ENCODE results near the gene CCDC175. TPM values are rescaled to one million over a fixed set of nuclear protein-coding genes. Genes with fewer than 3 reads are reported as not detected.

CCDC175 gene
- total RNA-seq, 6 donors from 2014 or later: 0.14 TPM; not detected in 5

GRCh38 chr14:59481407-59481806 is 95.2 kb downstream of the CCDC175 start:
- Histone ChIP-seq H3K4me1 (peaks cover 31 to 36% (median 35%) of the 10 kb centered on the region in 4 donors), H3K36me3 (peaks cover 0 to 14% (median 1%) of the 10 kb centered on the region in 4 donors), H3K27ac (no peak overlapping the region), H3K27me3 (no peaks in the 10 kb centered on the region), H3K9me3 (no peaks in the 10 kb centered on the region), H3K4me3 (no peak overlapping the region)
- WGBS, 2 donors: 92 to 95% methylated on average over 2 of the region's 2 CpGs
- no peak for DNase-seq
- TF ChIP-seq EP300 (IDR thresholded peaks at IDR 0.05) (no peak), CTCF (IDR thresholded peaks at IDR 0.05) (no peak), POLR2A (IDR thresholded peaks at IDR 0.05) (no peak), POLR2AphosphoS5 (IDR thresholded peaks at IDR 0.05) (no peak)
- ATAC-seq (ENCODE audit: low FRiP score in 2 of 2): no peak

DNA sequence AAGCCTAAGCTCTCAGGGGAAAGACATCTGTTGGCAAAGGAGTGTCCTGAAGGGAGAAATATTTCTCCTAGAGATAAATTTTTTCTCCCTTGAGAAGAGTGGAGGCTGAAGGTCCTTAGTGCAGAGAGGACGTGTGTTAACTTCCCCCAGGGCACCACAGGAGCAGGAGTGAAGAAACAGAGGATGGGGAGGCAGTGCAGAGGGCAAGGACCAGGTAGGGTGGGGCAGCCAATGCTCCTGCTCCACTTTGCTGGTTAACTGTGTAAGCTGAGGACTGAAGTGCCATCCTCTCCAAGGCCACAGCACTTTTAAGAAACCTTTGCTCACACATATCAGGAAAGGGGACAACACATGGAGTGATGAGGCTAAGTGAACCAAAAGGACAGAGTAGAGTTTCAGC is 96.4 kb downstream of the CCDC175 start:
- TF ChIP-seq POLR2AphosphoS5 (IDR thresholded peaks at IDR 0.05): no peak
- no peak for TF ChIP-seq POLR2A (IDR thresholded peaks at IDR 0.05)
- TF ChIP-seq CTCF (IDR thresholded peaks at IDR 0.05): no peak
- TF ChIP-seq EP300 (IDR thresholded peaks at IDR 0.05): no peak
- Histone ChIP-seq H3K27ac (no peak overlapping the region), H3K36me3 (peaks cover 0 to 27% (median 5%) of the 10 kb centered on the region in 4 donors), H3K27me3 (no peaks in the 10 kb centered on the region), H3K4me3 (no peak overlapping the region), H3K4me1 (peaks cover 19 to 26% (median 23%) of the 10 kb centered on the region in 4 donors), H3K9me3 (no peaks in the 10 kb centered on the region)
- ATAC-seq (ENCODE audit: low FRiP score in 2 of 2): no peak
- WGBS, 2 donors: 44 to 54% methylated on average over 1 of the region's 1 CpG
- no peak for DNase-seq

DNA sequence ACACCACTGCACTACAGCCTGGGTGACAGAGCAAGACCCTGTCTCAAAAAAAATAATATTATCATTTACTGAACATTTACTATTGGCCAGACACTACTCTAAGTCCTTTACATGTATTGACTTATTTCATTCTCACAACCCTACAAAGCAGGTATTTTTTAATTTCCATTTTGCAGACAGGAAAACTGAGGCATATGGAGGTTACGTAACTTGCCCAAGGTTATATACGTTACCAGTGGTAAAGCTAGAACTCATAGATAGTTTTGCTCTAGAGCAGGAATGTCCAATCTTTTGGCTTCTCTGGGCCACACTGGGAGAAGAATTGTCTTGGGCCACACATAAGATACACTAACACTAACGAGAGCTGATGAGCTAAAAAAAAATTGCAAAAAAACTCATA is 98.1 kb downstream of the CCDC175 start:
- Histone ChIP-seq H3K36me3 (peaks cover 0 to 41% (median 10%) of the 10 kb centered on the region in 4 donors), H3K4me3 (no peak overlapping the region), H3K4me1 (peaks cover 18 to 25% (median 19%) of the 10 kb centered on the region in 4 donors), H3K27ac (no peak overlapping the region), H3K27me3 (no peaks in the 10 kb centered on the region), H3K9me3 (no peaks in the 10 kb centered on the region)
- TF ChIP-seq EP300 (IDR thresholded peaks at IDR 0.05) (no peak), POLR2AphosphoS5 (IDR thresholded peaks at IDR 0.05) (no peak), CTCF (IDR thresholded peaks at IDR 0.05) (no peak), POLR2A (IDR thresholded peaks at IDR 0.05) (no peak)
- no peak for ATAC-seq (ENCODE audit: low FRiP score in 2 of 2)
- 94% methylated on average over 3 of the region's 3 CpGs for WGBS, 2 donors
- no peak for DNase-seq

DNA sequence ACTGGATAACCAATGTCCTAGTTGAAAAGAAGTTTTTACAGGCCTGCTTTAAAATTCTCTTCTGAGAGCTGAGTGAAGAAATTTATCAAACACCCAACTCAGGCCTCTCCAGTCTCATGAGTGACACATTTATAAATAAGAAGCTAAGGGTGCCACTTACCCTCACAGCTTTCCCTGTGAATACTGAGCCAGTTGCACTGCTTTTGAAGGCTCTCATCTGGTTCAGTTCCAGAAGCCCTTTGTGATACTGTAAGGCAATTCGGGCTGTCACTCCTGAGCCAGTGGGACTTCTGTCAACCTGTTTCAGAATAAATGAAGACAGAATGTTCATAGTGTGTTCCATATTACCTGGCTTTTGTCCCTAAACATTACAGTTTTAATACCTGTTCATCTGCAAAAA is 100.9 kb downstream of the CCDC175 start:
- Histone ChIP-seq H3K36me3 (peaks cover 0 to 59% (median 11%) of the 10 kb centered on the region in 4 donors), H3K9me3 (no peaks in the 10 kb centered on the region), H3K4me1 (peaks cover 0 to under 1% (median 0%) of the 10 kb centered on the region in 4 donors), H3K27me3 (no peaks in the 10 kb centered on the region), H3K27ac (no peak overlapping the region), H3K4me3 (no peak overlapping the region)
- no peak for DNase-seq
- 70 to 71% methylated on average over 1 of the region's 1 CpG for WGBS, 2 donors
- TF ChIP-seq POLR2A (IDR thresholded peaks at IDR 0.05) (no peak), POLR2AphosphoS5 (IDR thresholded peaks at IDR 0.05) (no peak), CTCF (IDR thresholded peaks at IDR 0.05) (no peak), EP300 (IDR thresholded peaks at IDR 0.05) (no peak)
- no peak for ATAC-seq (ENCODE audit: low FRiP score in 2 of 2)

- 85 to 87% methylated on average over 1 of the region's 1 CpG for whole genome bisulfite sequencing, 2 donors
- Histone ChIP-seq H3K27me3 (no peaks in the 10 kb centered on the region), H3K4me1 (no peaks in the 10 kb centered on the region), H3K4me3 (no peak overlapping the region), H3K9me3 (no peaks in the 10 kb centered on the region), H3K36me3 (peaks cover 0 to 61% (median 12%) of the 10 kb centered on the region in 4 donors), H3K27ac (no peak overlapping the region)
- DNase-seq: no peak
- ATAC-seq (ENCODE audit: low FRiP score in 2 of 2): no peak
- TF ChIP-seq CTCF (IDR thresholded peaks at IDR 0.05) (no peak), POLR2A (IDR thresholded peaks at IDR 0.05) (no peak), POLR2AphosphoS5 (IDR thresholded peaks at IDR 0.05) (no peak), EP300 (IDR thresholded peaks at IDR 0.05) (no peak)
These were observed 102.4 kb downstream of the CCDC175 start for GRCh38 chr14:59474172-59474571.

Measured in upper lobe of left lung (tissue), 6 donors.